HCT116 (cell line): ENCODE measurements around the gene ZHX3. TPM values are rescaled to one million over a fixed set of nuclear protein-coding genes. Genes with fewer than 3 reads are reported as not detected.

ENCODE experiments used
- ATAC-seq: fragments of 200-7000 bp; cut with Tn5 transposase; 2 replicates; pipeline ENCODE4 v1.9.1; 2020; ENCODE audit warnings: mild to moderate bottlenecking, moderate library complexity
- BruUV-seq: library from RNA; stranded (reverse); fragments of 400-500 nt; replicated peaks from 2 replicates; lab custom pipeline; 2021; lab: Mats Ljungman, UMichigan
- CTCF ChIA-PET: fragments of 300-600 bp; sonication (Branson Sonifier 250); formaldehyde crosslinking; loops from one replicate; lab custom pipeline; 2021; ENCODE audit warnings: antibody characterized with exemption; lab: Charles Lee
- POLR2A ChIA-PET: fragments of 300-600, 350-600 bp; sonication (Branson Sonifier 250); formaldehyde crosslinking; loops from one replicate; lab custom pipeline; 2021; ENCODE audit warnings: antibody characterized with exemption; lab: Charles Lee
- RAD21 ChIA-PET, 2 experiments: fragments of 300-600 bp; sonication (Branson Sonifier 250); formaldehyde crosslinking; loops; one replicate each; lab custom pipeline; 2023; ENCODE audit warnings: low total read pairs in 2 of 2; ENCODE audit not compliant: uncharacterized antibody in 2 of 2, unreplicated experiment in 2 of 2, low non-redundant PET in 1 of 2; lab: Charles Lee
- DNase-seq: peaks from one replicate; pipeline ENCODE4 v3.0.0-alpha.2; 2010; ENCODE audit warnings: low read depth, low spot score
- H2AFZ ChIP-seq: fragments of 200-600 bp; shearing (Covaris generic), sonication (generic); 2 replicates; pipeline ENCODE4 v1.6.1; 2017; ENCODE audit warnings: low read depth, mixed run types, mixed read lengths, antibody characterized with exemption, low read length; ENCODE audit not compliant: poor library complexity, severe bottlenecking
- H3K27ac ChIP-seq: 2 replicates; pipeline ENCODE4 v1.5.1; 2012; ENCODE audit warnings: low read depth, low read length
- H3K27me3 ChIP-seq: fragments of 200-600 bp; sonication (generic); 2 replicates; pipeline ENCODE4 v1.6.1; 2016; ENCODE audit warnings: mixed run types, low read length, mixed read lengths; ENCODE audit not compliant: insufficient read depth
- H3K36me3 ChIP-seq, 2 experiments: fragments of 200-500 bp in 1 of 2; fragments of 200-600 bp in 1 of 2; sonication (Bioruptor generic) in 1 of 2; sonication (generic) in 1 of 2; 2 replicates each; pipeline versions ENCODE4 v1.5.1 to v1.6.1; 2014 to 2016; ENCODE audit warnings: low read length in 2 of 2, inconsistent platforms in 1 of 2, mixed read lengths in 1 of 2, mixed run types in 1 of 2; ENCODE audit not compliant: insufficient read depth in 2 of 2, control insufficient read depth in 1 of 2
- H3K4me1 ChIP-seq, 2 experiments: fragments of 200-600 bp in 1 of 2; sonication (generic) in 1 of 2; 2 replicates each; pipeline versions ENCODE4 v1.5.1 to v1.6.1; 2012 to 2017; ENCODE audit warnings: low read length in 2 of 2, inconsistent platforms in 1 of 2, mild to moderate bottlenecking in 1 of 2, mixed read lengths in 1 of 2, mixed run types in 1 of 2, moderate library complexity in 1 of 2; ENCODE audit not compliant: insufficient read depth in 2 of 2, control insufficient read depth in 1 of 2
- H3K4me2 ChIP-seq: fragments of 200-600 bp; sonication (generic); 2 replicates; pipeline ENCODE4 v1.6.1; 2017; ENCODE audit warnings: mixed run types, low read length, mixed read lengths
- H3K4me3 ChIP-seq, 2 experiments: fragments of 200-600 bp in 1 of 2; sonication (generic) in 1 of 2; replicated peaks in 1 of 2; 2 replicates each; pipeline ENCODE4 v1.5.1; 2011 to 2016; ENCODE audit warnings: low read length in 2 of 2, control low read depth in 1 of 2, low read depth in 1 of 2, mild to moderate bottlenecking in 1 of 2, mixed read lengths in 1 of 2, mixed run types in 1 of 2
- H3K79me2 ChIP-seq: fragments of 200-600 bp; sonication (generic); 2 replicates; pipeline ENCODE4 v1.6.1; 2017; ENCODE audit warnings: mild to moderate bottlenecking, mixed run types, low read length, moderate library complexity, mixed read lengths; ENCODE audit not compliant: insufficient read depth
- H3K9ac ChIP-seq: fragments of 200-600 bp; sonication (generic); 2 replicates; pipeline ENCODE4 v1.6.1; 2016; ENCODE audit warnings: low read length, mixed read lengths
- H3K9me2 ChIP-seq: fragments of 200-600 bp; sonication (generic), shearing (Covaris generic); 2 replicates; pipeline ENCODE4 v1.6.1; 2017; ENCODE audit warnings: mixed run types, mild to moderate bottlenecking, moderate library complexity; ENCODE audit not compliant: insufficient read depth
- H3K9me3 ChIP-seq, 2 experiments: fragments of 200-500 bp in 1 of 2; fragments of 200-600 bp in 1 of 2; sonication (Bioruptor generic) in 1 of 2; sonication (generic) in 1 of 2; 2 replicates each; pipeline ENCODE4 v1.6.1; 2014 to 2017; ENCODE audit warnings: low read length in 2 of 2, mixed read lengths in 2 of 2, inconsistent platforms in 1 of 2, low read depth in 1 of 2, mild to moderate bottlenecking in 1 of 2, mixed run types in 1 of 2, moderate library complexity in 1 of 2; ENCODE audit not compliant: control insufficient read depth in 1 of 2, insufficient read depth in 1 of 2
- H4K20me1 ChIP-seq: fragments of 200-600 bp; sonication (generic), shearing (Covaris generic); 2 replicates; pipeline ENCODE4 v1.6.1; 2017; ENCODE audit warnings: mixed run types, mild to moderate bottlenecking, moderate library complexity; ENCODE audit not compliant: insufficient read depth
- CBX3 ChIP-seq: IDR thresholded peaks from 2 replicates; pipeline ENCODE4 v1.6.1; 2012; ENCODE audit warnings: low read depth
- CEBPB ChIP-seq: IDR thresholded peaks from 2 replicates; pipeline ENCODE4 v1.6.1; 2012; ENCODE audit warnings: low read depth
- EGR1 ChIP-seq: IDR thresholded peaks from 2 replicates; pipeline ENCODE4 v1.6.1; 2012; ENCODE audit warnings: low read depth
- EZH2 ChIP-seq: fragments of 200-600 bp; sonication (generic); IDR thresholded peaks from 2 replicates; pipeline ENCODE4 v1.6.1; 2017; ENCODE audit warnings: antibody characterized with exemption, mixed run types
- EZH2phosphoT487 ChIP-seq: fragments of 200-600 bp; IDR thresholded peaks from 2 replicates; pipeline ENCODE4 v1.6.1; 2018; ENCODE audit warnings: antibody characterized with exemption, borderline replicate concordance
- SRF ChIP-seq: IDR thresholded peaks from 2 replicates; pipeline ENCODE4 v1.6.1; 2012; ENCODE audit warnings: low read depth
- TCF7L2 ChIP-seq: IDR thresholded peaks from 2 replicates; pipeline ENCODE4 v1.7.0; 2011; ENCODE audit warnings: borderline replicate concordance, inconsistent platforms; ENCODE audit not compliant: insufficient read depth, insufficient read length; ENCODE audit errors: extremely low read depth
- intact Hi-C: fragments of 100-400 bp; cut with micrococcal nuclease; formaldehyde crosslinking; loops from 2 replicates; pipeline ENCODE4 v1.10.0; 2022
- total RNA-seq: library from RNA; stranded (reverse); gene quantifications from one replicate; pipeline ENCODE4 v1.2.1, GENCODE V29; 2021; ENCODE audit not compliant: unreplicated experiment
- TF ChIP-seq, protein P1 (sequence below), 3 experiments: fragments of 200-600 bp in 1 of 3; sonication (generic) in 1 of 3; IDR thresholded peaks in 2 of 3; conservative IDR thresholded peaks in 1 of 3; 2 replicates each; pipeline ENCODE4 v1.5.1; 2012 to 2017; ENCODE audit warnings: low read depth in 2 of 3, low read length in 2 of 3, antibody characterized with exemption in 1 of 3, borderline replicate concordance in 1 of 3, control low read depth in 1 of 3, mild to moderate bottlenecking in 1 of 3, mixed read lengths in 1 of 3, mixed run types in 1 of 3, moderate library complexity in 1 of 3; ENCODE audit not compliant: insufficient read depth in 1 of 3
- TF ChIP-seq, protein P2 (sequence below): IDR thresholded peaks from 2 replicates; pipeline ENCODE4 v1.6.1; 2012

ZHX3 gene
- total RNA-seq, 1 experiment from 2014 or later: 13.3 TPM

DNA sequence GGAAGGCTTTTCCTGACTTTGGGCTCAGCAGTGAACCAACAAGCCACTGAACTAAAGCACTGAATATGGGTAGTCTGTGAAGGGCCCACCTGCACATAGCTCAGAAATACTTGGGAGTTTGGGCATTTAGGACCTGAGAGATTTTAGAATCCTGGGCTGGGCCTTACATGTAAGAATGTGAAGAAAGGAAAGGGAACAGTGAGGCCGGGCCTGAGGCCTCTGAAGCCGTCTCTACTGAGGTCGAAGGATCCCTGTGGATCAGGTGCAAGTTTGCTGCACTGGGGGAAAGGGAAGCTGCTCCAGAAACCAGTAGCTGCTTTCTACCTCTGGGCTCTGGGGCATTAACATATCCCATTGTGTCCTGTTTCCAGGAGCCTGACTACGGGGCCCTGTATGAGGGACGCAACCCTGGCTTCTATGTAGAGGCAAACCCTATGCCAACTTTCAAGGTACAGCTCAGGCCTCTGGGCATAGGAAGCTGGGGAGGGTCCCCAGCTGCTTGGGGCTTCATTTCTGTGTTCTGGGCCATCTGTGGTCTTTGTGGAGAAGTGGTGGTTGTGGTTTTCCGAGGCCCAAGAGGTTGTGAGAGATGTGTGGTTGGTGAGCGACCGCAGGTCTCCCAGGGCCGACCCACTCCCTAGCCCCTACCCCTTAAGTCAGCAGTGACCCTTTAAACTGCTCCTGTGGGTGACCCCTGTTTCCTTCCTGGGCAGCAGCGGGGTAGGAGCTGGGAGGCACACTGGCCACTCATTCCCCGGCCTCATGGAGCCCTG, 149.9 kb downstream of the ZHX3 start:
- Histone ChIP-seq H3K9ac (no peak overlapping the region), H3K9me3 (no peaks in the 10 kb centered on the region), H2AFZ (no peak overlapping the region), H3K9me2 (no peaks in the 10 kb centered on the region), H3K4me3 (no peak overlapping the region), H3K27ac (no peak overlapping the region), H3K27me3 (no peaks in the 10 kb centered on the region), H4K20me1 (no peaks in the 10 kb centered on the region), H3K4me2 (no peak overlapping the region), H3K36me3 (peaks cover 5 to 41% of the 10 kb centered on the region in 2 experiments), H3K79me2 (no peaks in the 10 kb centered on the region), H3K4me1 (no peaks in the 10 kb centered on the region)
- ChIA-PET POLR2A (interaction anchor here (0.6 kb wide), 1 partner anchor 204 kb away, joined by 3 read pairs; no protein-coding TSS in a partner anchor), RAD21 (no interaction called here), CTCF (interaction anchor here (1.6 kb wide), 1 partner anchor 173 kb away, joined by 3 read pairs; the partner anchor contains the start of gene LPIN3)
- no peak for ATAC-seq
- BruUV-seq: no TSS peak
- DNase-seq: no peak
- intact Hi-C loops: no loop called here
- no peak for TF ChIP-seq SRF
- no peak for TF ChIP-seq CEBPB
- TF ChIP-seq, protein P1, sequence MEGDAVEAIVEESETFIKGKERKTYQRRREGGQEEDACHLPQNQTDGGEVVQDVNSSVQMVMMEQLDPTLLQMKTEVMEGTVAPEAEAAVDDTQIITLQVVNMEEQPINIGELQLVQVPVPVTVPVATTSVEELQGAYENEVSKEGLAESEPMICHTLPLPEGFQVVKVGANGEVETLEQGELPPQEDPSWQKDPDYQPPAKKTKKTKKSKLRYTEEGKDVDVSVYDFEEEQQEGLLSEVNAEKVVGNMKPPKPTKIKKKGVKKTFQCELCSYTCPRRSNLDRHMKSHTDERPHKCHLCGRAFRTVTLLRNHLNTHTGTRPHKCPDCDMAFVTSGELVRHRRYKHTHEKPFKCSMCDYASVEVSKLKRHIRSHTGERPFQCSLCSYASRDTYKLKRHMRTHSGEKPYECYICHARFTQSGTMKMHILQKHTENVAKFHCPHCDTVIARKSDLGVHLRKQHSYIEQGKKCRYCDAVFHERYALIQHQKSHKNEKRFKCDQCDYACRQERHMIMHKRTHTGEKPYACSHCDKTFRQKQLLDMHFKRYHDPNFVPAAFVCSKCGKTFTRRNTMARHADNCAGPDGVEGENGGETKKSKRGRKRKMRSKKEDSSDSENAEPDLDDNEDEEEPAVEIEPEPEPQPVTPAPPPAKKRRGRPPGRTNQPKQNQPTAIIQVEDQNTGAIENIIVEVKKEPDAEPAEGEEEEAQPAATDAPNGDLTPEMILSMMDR (IDR thresholded peaks at IDR 0.05 in 2 of 3, conservative IDR thresholded peaks at IDR 0.05 in 1 of 3; ENCODE audit: borderline replicate concordance in 1 of 3, insufficient read depth in 1 of 3, low read depth in 2 of 3, low read length in 2 of 3): no peak
- TF ChIP-seq EZH2phosphoT487: no peak
- no peak for TF ChIP-seq EZH2
- no peak for TF ChIP-seq CBX3
- TF ChIP-seq EGR1: no peak
- no peak for TF ChIP-seq TCF7L2
- TF ChIP-seq, protein P2, sequence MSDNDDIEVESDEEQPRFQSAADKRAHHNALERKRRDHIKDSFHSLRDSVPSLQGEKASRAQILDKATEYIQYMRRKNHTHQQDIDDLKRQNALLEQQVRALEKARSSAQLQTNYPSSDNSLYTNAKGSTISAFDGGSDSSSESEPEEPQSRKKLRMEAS: no peak
